WTC11 (cell line): ENCODE data around the gene FBXW4. TPM values are rescaled to one million over a fixed set of nuclear protein-coding genes. Genes with fewer than 3 reads are reported as not detected.

Experiments
- ATAC-seq: fragments of 200-7000 bp; cut with Tn5 transposase; 2 replicates; pipeline ENCODE4 v1.10.0; 2021; ENCODE audit warnings: mild to moderate bottlenecking, moderate library complexity
- CTCF ChIA-PET: fragments of 300-600 bp; sonication (Branson Sonifier 250); formaldehyde crosslinking; loops from one replicate; lab custom pipeline; 2021; ENCODE audit warnings: antibody characterized with exemption; lab: Charles Lee
- POLR2A ChIA-PET: fragments of 350-600 bp; sonication (Branson Sonifier 250); formaldehyde crosslinking; loops from one replicate; lab custom pipeline; 2021; ENCODE audit warnings: antibody characterized with exemption; lab: Charles Lee
- DNase-seq: peaks from one replicate; pipeline ENCODE4 v3.0.0; 2021; ENCODE audit warnings: low spot score
- H3K27ac Mint-ChIP-seq: 2 replicates; pipeline ENCODE4 v1.8.0; 2021; ENCODE audit warnings: mixed read lengths
- H3K27me3 Mint-ChIP-seq: 2 replicates; pipeline ENCODE4 v1.8.0; 2021; ENCODE audit warnings: low read depth, mild to moderate bottlenecking, moderate library complexity, mixed read lengths
- H3K36me3 Mint-ChIP-seq: 2 replicates; pipeline ENCODE4 v1.8.0; 2021; ENCODE audit warnings: mixed read lengths
- H3K4me1 Mint-ChIP-seq: 2 replicates; pipeline ENCODE4 v1.8.0; 2022; ENCODE audit warnings: mixed read lengths
- H3K4me3 Mint-ChIP-seq: 2 replicates; pipeline ENCODE4 v1.8.0; 2021; ENCODE audit warnings: mild to moderate bottlenecking, moderate library complexity, mixed read lengths
- H3K9me3 Mint-ChIP-seq: 2 replicates; pipeline ENCODE4 v1.8.0; 2021; ENCODE audit warnings: mixed read lengths
- AFF4 ChIP-seq: sonication (generic); formaldehyde crosslinking; IDR thresholded peaks from 2 replicates; pipeline ENCODE4 v1.8.1; 2023; ENCODE audit warnings: mild to moderate bottlenecking, missing genetic modification reagents, borderline replicate concordance
- ATF1 ChIP-seq: sonication (generic); formaldehyde crosslinking; IDR thresholded peaks from 2 replicates; pipeline ENCODE4 v1.8.1; 2023; ENCODE audit warnings: mild to moderate bottlenecking, moderate library complexity, missing genetic modification reagents
- E2F1 ChIP-seq: sonication (generic); formaldehyde crosslinking; IDR thresholded peaks from 2 replicates; pipeline ENCODE4 v1.8.0; 2022; ENCODE audit warnings: mild to moderate bottlenecking, missing genetic modification reagents
- ELF4 ChIP-seq: sonication (generic); formaldehyde crosslinking; IDR thresholded peaks from 2 replicates; pipeline ENCODE4 v1.8.1; 2022; ENCODE audit warnings: low read depth, mild to moderate bottlenecking, moderate library complexity, missing genetic modification reagents
- ETV6 ChIP-seq: sonication (generic); formaldehyde crosslinking; IDR thresholded peaks from 2 replicates; pipeline ENCODE4 v1.8.1; 2022; ENCODE audit warnings: mild to moderate bottlenecking, missing genetic modification reagents
- HMGA2 ChIP-seq: fragments of 250-450 bp; sonication (Bioruptor Pico); IDR thresholded peaks from 2 replicates; pipeline ENCODE4 v1.4.0; 2021; ENCODE audit warnings: mild to moderate bottlenecking, moderate library complexity
- JAZF1 ChIP-seq: fragments of 250-450 bp; sonication (Bioruptor Pico); IDR thresholded peaks from 2 replicates; pipeline ENCODE4 v1.9.0; 2021; ENCODE audit warnings: moderate library complexity, mild to moderate bottlenecking, inconsistent platforms
- MXD4 ChIP-seq: fragments of 250-450 bp; sonication (Bioruptor Pico); IDR thresholded peaks from 2 replicates; pipeline ENCODE4 v1.8.0; 2021; ENCODE audit warnings: mild to moderate bottlenecking, moderate library complexity, borderline replicate concordance
- NFATC4 ChIP-seq: fragments of 250-450 bp; sonication (Bioruptor Pico); IDR thresholded peaks from 2 replicates; pipeline ENCODE4 v1.9.0; 2021; ENCODE audit warnings: mild to moderate bottlenecking
- SMAD3 ChIP-seq: sonication (generic); formaldehyde crosslinking; IDR thresholded peaks from 2 replicates; pipeline ENCODE4 v1.8.0; 2022; ENCODE audit warnings: missing genetic modification reagents, mild to moderate bottlenecking, borderline replicate concordance
- SOX15 ChIP-seq: fragments of 250-450 bp; sonication (Bioruptor Pico); IDR thresholded peaks from 2 replicates; pipeline ENCODE4 v1.9.0; 2021; ENCODE audit warnings: mild to moderate bottlenecking
- TP53 ChIP-seq: sonication (generic); formaldehyde crosslinking; IDR thresholded peaks from 2 replicates; pipeline ENCODE4 v1.8.1; 2023; ENCODE audit warnings: mild to moderate bottlenecking, missing genetic modification reagents
- ZNF416 ChIP-seq: fragments of 250-450 bp; sonication (Bioruptor Pico); IDR thresholded peaks from 2 replicates; pipeline ENCODE4 v1.9.0; 2021; ENCODE audit warnings: mild to moderate bottlenecking, inconsistent platforms
- ZNF423 ChIP-seq: fragments of 250-450 bp; sonication (Bioruptor Pico); IDR thresholded peaks from 2 replicates; pipeline ENCODE4 v2.1.2; 2022; ENCODE audit warnings: mild to moderate bottlenecking, moderate library complexity
- total RNA-seq: library from RNA; stranded (reverse); gene quantifications from 3 replicates; pipeline ENCODE4 v1.2.3, GENCODE V29; 2021
- TF ChIP-seq, protein P1 (sequence below): sonication (generic); formaldehyde crosslinking; IDR thresholded peaks from 2 replicates; pipeline ENCODE4 v1.8.0; 2022; ENCODE audit warnings: mild to moderate bottlenecking, missing genetic modification reagents
- TF ChIP-seq, protein P2 (sequence below): sonication (generic); formaldehyde crosslinking; IDR thresholded peaks from 2 replicates; pipeline ENCODE4 v1.8.1; 2023; ENCODE audit warnings: mild to moderate bottlenecking, missing genetic modification reagents
- TF ChIP-seq, protein P3 (sequence below): sonication (generic); formaldehyde crosslinking; IDR thresholded peaks from 2 replicates; pipeline ENCODE4 v1.8.1; 2023; ENCODE audit warnings: mild to moderate bottlenecking, missing genetic modification reagents, moderate library complexity
- TF ChIP-seq, protein P4 (sequence below): sonication (generic); formaldehyde crosslinking; IDR thresholded peaks from 2 replicates; pipeline ENCODE4 v1.8.0; 2023; ENCODE audit warnings: mild to moderate bottlenecking, missing genetic modification reagents
- TF ChIP-seq, protein P5 (sequence below): sonication (generic); formaldehyde crosslinking; IDR thresholded peaks from 2 replicates; pipeline ENCODE4 v1.8.0; 2022; ENCODE audit warnings: mild to moderate bottlenecking, missing genetic modification reagents
- TF ChIP-seq, protein P6 (sequence below): fragments of 200-600 bp; IDR thresholded peaks from 2 replicates; pipeline ENCODE4 v1.8.0; 2022; ENCODE audit warnings: antibody characterized with exemption

Gene FBXW4
- total RNA-seq, 1 experiment from 2014 or later, result 45.3 TPM

DNA sequence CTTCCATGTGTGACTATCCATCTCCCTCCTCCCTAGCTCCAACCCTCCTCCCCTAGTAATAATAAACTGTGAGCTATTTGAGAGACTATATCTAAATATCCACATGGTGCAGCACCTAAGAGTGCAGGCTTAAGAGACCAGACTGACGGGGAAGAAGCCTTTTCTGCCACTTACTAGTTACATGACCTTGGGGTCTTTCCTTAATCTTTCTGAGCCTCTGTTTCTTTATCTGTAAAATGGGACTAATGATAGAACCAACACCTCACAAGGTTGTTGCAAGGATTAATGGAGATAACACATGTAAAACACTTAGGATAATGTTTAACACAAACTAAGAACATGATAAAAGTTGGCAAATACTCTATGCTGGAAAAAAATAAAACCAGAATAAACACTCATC is 37.1 kb upstream of the FBXW4 start:
- H3K36me3 Mint-ChIP-seq, result no peaks in the 10 kb centered on the region
- no peak for DNase-seq
- no peak for ATAC-seq
- CTCF ChIA-PET, result interaction anchor here (1.2 to 1.5 kb wide), 2 partner anchors 49 to 130 kb away, joined by 4 to 5 read pairs; no protein-coding TSS in a partner anchor
- no peaks in the 10 kb centered on the region for H3K9me3 Mint-ChIP-seq
- POLR2A ChIA-PET, result no interaction called here
- no peak overlapping the region for H3K4me3 Mint-ChIP-seq
- H3K4me1 Mint-ChIP-seq, result 0 out of 2 replicates have a peak, but pooled peaks cover 3% of the 10 kb centered on the region
- H3K27ac Mint-ChIP-seq, result no peak overlapping the region
- H3K27me3 Mint-ChIP-seq, result no peaks in the 10 kb centered on the region
- TF ChIP-seq, protein P1, sequence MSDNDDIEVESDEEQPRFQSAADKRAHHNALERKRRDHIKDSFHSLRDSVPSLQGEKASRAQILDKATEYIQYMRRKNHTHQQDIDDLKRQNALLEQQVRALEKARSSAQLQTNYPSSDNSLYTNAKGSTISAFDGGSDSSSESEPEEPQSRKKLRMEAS, result no peak
- no peak for TF ChIP-seq AFF4 (CRISPR knock-in tag)
- TF ChIP-seq, protein P2, sequence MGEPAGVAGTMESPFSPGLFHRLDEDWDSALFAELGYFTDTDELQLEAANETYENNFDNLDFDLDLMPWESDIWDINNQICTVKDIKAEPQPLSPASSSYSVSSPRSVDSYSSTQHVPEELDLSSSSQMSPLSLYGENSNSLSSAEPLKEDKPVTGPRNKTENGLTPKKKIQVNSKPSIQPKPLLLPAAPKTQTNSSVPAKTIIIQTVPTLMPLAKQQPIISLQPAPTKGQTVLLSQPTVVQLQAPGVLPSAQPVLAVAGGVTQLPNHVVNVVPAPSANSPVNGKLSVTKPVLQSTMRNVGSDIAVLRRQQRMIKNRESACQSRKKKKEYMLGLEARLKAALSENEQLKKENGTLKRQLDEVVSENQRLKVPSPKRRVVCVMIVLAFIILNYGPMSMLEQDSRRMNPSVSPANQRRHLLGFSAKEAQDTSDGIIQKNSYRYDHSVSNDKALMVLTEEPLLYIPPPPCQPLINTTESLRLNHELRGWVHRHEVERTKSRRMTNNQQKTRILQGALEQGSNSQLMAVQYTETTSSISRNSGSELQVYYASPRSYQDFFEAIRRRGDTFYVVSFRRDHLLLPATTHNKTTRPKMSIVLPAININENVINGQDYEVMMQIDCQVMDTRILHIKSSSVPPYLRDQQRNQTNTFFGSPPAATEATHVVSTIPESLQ (CRISPR knock-in tag), result no peak
- no peak for TF ChIP-seq HMGA2
- no peak for TF ChIP-seq SOX15 (CRISPR knock-in tag)
- no peak for TF ChIP-seq MXD4 (CRISPR knock-in tag)
- TF ChIP-seq TP53 (CRISPR knock-in tag), result no peak
- no peak for TF ChIP-seq ETV6
- TF ChIP-seq, protein P3, sequence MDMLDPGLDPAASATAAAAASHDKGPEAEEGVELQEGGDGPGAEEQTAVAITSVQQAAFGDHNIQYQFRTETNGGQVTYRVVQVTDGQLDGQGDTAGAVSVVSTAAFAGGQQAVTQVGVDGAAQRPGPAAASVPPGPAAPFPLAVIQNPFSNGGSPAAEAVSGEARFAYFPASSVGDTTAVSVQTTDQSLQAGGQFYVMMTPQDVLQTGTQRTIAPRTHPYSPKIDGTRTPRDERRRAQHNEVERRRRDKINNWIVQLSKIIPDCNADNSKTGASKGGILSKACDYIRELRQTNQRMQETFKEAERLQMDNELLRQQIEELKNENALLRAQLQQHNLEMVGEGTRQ, result no peak
- no peak for TF ChIP-seq JAZF1 (CRISPR knock-in tag)
- no peak for TF ChIP-seq ZNF416 (CRISPR knock-in tag)
- TF ChIP-seq ZNF423 (CRISPR knock-in tag), result no peak
- no peak for TF ChIP-seq E2F1 (CRISPR knock-in tag)
- TF ChIP-seq ATF1 (CRISPR knock-in tag), result no peak

GRCh38 chr10:101726115-101726387 is 31.1 kb upstream of the FBXW4 start:
- no peak for ATAC-seq
- no peak overlapping the region for H3K27ac Mint-ChIP-seq
- POLR2A ChIA-PET, result no interaction called here
- TF ChIP-seq ELF4 (CRISPR knock-in tag), result no peak
- TF ChIP-seq, protein P4, sequence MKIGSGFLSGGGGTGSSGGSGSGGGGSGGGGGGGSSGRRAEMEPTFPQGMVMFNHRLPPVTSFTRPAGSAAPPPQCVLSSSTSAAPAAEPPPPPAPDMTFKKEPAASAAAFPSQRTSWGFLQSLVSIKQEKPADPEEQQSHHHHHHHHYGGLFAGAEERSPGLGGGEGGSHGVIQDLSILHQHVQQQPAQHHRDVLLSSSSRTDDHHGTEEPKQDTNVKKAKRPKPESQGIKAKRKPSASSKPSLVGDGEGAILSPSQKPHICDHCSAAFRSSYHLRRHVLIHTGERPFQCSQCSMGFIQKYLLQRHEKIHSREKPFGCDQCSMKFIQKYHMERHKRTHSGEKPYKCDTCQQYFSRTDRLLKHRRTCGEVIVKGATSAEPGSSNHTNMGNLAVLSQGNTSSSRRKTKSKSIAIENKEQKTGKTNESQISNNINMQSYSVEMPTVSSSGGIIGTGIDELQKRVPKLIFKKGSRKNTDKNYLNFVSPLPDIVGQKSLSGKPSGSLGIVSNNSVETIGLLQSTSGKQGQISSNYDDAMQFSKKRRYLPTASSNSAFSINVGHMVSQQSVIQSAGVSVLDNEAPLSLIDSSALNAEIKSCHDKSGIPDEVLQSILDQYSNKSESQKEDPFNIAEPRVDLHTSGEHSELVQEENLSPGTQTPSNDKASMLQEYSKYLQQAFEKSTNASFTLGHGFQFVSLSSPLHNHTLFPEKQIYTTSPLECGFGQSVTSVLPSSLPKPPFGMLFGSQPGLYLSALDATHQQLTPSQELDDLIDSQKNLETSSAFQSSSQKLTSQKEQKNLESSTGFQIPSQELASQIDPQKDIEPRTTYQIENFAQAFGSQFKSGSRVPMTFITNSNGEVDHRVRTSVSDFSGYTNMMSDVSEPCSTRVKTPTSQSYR, result no peak
- TF ChIP-seq SMAD3, result no peak
- no peak for TF ChIP-seq NFATC4
- TF ChIP-seq, protein P5, sequence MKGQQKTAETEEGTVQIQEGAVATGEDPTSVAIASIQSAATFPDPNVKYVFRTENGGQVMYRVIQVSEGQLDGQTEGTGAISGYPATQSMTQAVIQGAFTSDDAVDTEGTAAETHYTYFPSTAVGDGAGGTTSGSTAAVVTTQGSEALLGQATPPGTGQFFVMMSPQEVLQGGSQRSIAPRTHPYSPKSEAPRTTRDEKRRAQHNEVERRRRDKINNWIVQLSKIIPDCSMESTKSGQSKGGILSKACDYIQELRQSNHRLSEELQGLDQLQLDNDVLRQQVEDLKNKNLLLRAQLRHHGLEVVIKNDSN (CRISPR knock-in tag), result no peak
- TF ChIP-seq, protein P6, sequence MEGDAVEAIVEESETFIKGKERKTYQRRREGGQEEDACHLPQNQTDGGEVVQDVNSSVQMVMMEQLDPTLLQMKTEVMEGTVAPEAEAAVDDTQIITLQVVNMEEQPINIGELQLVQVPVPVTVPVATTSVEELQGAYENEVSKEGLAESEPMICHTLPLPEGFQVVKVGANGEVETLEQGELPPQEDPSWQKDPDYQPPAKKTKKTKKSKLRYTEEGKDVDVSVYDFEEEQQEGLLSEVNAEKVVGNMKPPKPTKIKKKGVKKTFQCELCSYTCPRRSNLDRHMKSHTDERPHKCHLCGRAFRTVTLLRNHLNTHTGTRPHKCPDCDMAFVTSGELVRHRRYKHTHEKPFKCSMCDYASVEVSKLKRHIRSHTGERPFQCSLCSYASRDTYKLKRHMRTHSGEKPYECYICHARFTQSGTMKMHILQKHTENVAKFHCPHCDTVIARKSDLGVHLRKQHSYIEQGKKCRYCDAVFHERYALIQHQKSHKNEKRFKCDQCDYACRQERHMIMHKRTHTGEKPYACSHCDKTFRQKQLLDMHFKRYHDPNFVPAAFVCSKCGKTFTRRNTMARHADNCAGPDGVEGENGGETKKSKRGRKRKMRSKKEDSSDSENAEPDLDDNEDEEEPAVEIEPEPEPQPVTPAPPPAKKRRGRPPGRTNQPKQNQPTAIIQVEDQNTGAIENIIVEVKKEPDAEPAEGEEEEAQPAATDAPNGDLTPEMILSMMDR, result no peak

More at GRCh38 chr10:101726115-101726387, 31.1 kb upstream of the FBXW4 start:
- Mint-ChIP-seq H3K4me3 (no peak overlapping the region), H3K4me1 (peaks cover 18% of the 10 kb centered on the region), H3K27me3 (no peaks in the 10 kb centered on the region; the same call in 1 of the 2 replicates), H3K36me3 (no peaks in the 10 kb centered on the region), H3K9me3 (no peaks in the 10 kb centered on the region)
- DNase-seq, result no peak
- CTCF ChIA-PET, result interaction anchor here (1.2 to 1.7 kb wide), 2 partner anchors 23 to 123 kb away, joined by 4 to 5 read pairs; no protein-coding TSS in a partner anchor
